ENCODE results near the gene IGHMBP2.

IGHMBP2 gene

DNA sequence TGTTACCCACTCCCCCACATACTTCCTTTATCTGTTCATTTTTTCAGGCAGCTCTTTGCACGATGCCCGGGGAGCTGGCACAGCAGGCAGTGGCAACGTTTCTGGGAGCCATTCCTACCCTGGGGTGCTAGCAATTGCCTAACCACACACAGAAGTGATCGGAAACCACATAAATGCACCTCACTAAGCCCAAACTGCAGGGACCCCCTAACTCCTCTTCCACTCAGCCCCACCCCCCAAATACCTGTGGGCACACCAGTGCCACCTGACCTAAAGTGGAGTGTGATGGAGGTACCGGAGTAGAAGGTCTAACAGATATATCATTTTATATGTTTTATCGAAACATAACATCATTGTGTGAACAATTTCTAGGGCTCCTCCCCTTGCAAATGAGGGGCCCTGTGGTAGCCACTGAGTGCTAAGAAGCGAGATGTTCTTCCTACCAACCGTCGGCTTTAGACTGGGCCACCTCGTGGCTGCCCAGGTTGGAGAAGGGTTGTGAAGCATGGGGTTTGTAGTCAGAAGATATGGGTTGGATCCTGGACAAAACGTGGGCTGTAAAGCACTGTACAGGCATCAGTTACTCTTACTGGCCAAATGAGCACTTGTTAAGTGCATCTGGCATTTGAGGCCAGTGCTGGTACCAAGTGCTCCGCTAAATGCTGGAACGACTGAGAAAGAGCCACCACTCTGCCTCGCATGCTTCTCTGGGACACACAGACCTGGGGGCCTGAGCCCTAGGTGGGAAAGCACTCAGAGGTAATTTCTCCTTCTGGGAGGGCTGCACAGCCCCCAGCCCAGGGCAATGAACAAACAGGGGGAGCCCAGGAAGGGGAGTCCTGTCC lies 74.3 kb downstream of the IGHMBP2 start:
- TF ChIP-seq, protein P1, sequence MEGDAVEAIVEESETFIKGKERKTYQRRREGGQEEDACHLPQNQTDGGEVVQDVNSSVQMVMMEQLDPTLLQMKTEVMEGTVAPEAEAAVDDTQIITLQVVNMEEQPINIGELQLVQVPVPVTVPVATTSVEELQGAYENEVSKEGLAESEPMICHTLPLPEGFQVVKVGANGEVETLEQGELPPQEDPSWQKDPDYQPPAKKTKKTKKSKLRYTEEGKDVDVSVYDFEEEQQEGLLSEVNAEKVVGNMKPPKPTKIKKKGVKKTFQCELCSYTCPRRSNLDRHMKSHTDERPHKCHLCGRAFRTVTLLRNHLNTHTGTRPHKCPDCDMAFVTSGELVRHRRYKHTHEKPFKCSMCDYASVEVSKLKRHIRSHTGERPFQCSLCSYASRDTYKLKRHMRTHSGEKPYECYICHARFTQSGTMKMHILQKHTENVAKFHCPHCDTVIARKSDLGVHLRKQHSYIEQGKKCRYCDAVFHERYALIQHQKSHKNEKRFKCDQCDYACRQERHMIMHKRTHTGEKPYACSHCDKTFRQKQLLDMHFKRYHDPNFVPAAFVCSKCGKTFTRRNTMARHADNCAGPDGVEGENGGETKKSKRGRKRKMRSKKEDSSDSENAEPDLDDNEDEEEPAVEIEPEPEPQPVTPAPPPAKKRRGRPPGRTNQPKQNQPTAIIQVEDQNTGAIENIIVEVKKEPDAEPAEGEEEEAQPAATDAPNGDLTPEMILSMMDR (IDR thresholded peaks at IDR 0.05; ENCODE audit: low read depth, low read length, missing control alignments), result no peak
- DNase-seq (ENCODE audit: low read depth), result no peak

DNA sequence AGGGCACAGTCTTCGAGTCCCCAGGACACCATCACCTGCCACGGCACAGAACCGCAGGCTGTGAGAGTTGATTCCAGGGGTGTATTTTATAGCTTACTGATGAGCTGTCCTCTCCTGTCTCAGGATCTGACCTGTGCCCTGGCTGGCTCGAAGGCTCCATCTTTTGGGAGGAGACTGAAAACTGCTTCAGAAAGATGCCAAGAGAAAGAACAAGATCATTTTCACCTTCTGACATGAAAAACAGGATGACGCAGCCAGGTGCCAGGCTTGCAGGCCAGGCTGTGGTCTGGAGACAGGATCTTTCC lies 74.9 kb downstream of the IGHMBP2 start:
- DNase-seq (ENCODE audit: low read depth), result no peak
- no peak overlapping the region for H3K4me3 ChIP-seq (ENCODE audit: low read depth, low read length)
- TF ChIP-seq, protein P1 (IDR thresholded peaks at IDR 0.05; ENCODE audit: low read depth, low read length, missing control alignments), result no peak

More for the DNA sequence above, 74.3 kb downstream of the IGHMBP2 start:
- H3K4me3 ChIP-seq (ENCODE audit: low read depth, low read length), result no peak overlapping the region

DNA sequence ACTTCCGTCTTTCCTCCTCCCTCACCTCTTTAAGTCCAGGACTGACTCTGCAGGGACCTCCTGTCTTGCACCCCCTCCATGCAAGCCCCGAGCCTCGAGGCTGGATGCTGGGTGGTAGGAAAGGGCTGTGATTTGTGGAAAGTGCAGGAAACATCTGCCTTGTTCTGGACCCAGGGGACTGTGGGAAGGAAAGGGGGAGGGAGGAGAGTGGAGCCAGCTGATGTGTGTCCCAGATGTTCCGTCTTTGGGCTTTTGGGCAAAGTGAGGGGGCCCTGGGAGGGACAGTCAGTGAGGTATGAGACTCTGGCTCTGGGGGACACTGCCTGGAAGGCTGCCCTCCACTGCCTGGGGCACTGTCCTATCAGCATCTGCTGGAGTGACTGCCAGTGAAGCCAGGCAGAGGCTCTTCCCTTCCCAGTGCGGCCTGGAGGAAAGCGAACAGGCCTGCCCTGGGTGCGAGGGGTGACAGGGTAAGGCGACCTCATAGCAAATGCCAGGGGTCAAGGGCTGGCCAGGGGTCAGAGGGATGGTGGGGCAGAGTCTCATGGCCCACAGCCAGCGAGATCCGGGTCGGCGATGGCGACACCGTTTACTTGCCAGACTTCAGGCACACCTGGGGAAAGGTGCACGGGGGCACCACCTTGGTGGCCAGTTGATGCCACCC lies 75.4 kb downstream of the IGHMBP2 start:
- H3K4me3 ChIP-seq (ENCODE audit: low read depth, low read length), result no peak overlapping the region
- TF ChIP-seq, protein P1 (IDR thresholded peaks at IDR 0.05; ENCODE audit: low read depth, low read length, missing control alignments), result no peak
- no peak for DNase-seq (ENCODE audit: low read depth)

DNA sequence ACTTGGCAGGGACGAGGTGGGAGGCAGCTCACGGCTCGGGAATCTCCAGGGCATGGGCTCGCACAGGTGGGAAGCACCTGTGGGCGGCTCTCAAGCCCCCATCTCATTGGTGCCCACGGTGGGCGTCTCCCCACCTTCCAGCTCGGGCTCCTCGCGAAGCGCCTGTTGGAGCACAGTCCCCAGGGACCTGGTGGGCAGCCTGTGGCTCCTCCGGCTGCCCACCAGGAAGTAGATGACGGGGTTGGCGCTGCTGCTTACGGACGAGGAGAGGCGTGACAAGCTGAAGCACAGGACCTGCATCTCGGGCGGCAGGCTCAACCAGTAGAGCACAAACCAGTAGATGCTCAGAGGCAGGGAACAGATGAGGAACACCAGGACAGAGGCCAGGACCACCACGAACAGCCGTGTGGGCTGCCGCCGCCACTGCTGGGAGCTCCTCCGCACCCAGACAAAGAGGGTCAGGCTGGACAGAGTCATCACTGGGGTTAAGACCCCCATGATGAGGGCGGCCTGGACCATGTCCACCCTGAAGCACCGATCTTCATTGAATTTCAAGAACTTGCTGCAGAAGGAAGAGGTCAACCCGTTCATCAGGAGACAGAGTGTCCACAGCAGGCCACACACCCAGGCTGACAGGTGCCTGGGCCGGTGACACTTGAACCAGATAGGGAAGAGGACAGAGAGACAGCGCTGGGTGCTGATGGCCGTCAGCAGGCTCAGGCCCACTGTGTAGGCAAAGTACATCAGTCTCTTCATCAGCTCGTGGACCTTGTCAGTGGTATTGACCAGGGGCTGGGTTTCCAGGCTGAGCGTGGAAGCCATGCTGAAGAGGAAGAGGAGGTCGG lies 76.5 kb downstream of the IGHMBP2 start:
- DNase-seq (ENCODE audit: low read depth), result no peak
- TF ChIP-seq, protein P1 (IDR thresholded peaks at IDR 0.05; ENCODE audit: low read depth, low read length, missing control alignments), result no peak
- no peak overlapping the region for H3K4me3 ChIP-seq (ENCODE audit: low read depth, low read length)

DNA sequence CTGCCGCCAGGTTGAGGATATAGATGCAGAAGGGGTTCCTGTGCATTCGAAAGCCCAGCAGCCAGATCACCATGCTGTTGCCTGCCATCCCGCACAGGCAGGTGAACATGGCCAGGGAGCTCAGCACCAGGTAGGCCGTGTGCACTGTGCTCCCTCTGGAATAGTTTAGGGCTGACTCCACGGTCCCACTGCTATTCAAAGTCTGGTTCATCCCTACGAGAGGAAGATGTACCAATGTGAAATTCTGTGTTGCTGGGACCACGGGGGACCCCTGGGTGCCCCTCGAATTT lies 77.0 kb downstream of the IGHMBP2 start, which contains the start of gene MRGPRD:
Gene MRGPRD (minus strand): TSS at position 211 of the 290 bp plus-strand sequence. CDS start 0 bp downstream, at position 211.
- no peak for DNase-seq (ENCODE audit: low read depth)
- TF ChIP-seq, protein P1 (IDR thresholded peaks at IDR 0.05; ENCODE audit: low read depth, low read length, missing control alignments), result no peak
- no peak within 1 kb of the TSS for H3K4me3 ChIP-seq (ENCODE audit: low read depth, low read length)

DNA sequence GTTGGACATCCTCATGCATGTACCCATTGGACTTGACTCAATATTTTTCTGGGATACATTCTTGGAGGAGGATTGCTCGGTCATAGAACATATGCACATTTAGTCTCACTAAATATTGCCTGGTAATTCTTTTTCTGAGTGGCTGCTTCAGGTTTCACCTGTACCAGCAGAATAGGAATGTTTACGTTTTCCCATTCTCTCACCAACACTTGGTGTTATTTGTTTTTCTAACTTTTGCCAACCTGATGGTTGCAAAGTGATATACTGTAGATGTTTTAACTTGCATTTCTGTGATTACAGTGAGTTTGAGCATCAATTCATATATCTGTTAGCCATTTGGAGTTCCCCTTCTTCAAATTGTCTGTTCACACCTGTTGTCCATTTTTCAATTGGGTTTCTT lies 78.4 kb downstream of the IGHMBP2 start:
- DNase-seq (ENCODE audit: low read depth), result no peak
- no peak overlapping the region for H3K4me3 ChIP-seq (ENCODE audit: low read depth, low read length)
- TF ChIP-seq, protein P1 (IDR thresholded peaks at IDR 0.05; ENCODE audit: low read depth, low read length, missing control alignments), result no peak
